GM20000 (cell line): ENCODE results near the gene LILRB3.

Source experiments
- DNase-seq: peaks from one replicate; pipeline ENCODE4 v3.0.0; 2012; ENCODE audit warnings: low spot score
- CTCF ChIP-seq: IDR thresholded peaks from 2 replicates; pipeline ENCODE4 v1.5.1; 2012; ENCODE audit warnings: mild to moderate bottlenecking, control low read depth; ENCODE audit errors: extremely low read depth, missing control alignments

The LILRB3 gene

GRCh38 chr19:54191011-54191810 lies 31.6 kb downstream of the LILRB3 start, which contains the start of gene TSEN34:
Gene TSEN34, plus strand, starts transcription at chr19:54191308. Its CDS starts 57 bp downstream, at chr19:54191365.
- TF ChIP-seq CTCF = no peak
- peak; percentile 89 for DNase-seq

GRCh38 chr19:54190503-54191010 lies 32.2 kb downstream of the LILRB3 start:
- no peak for TF ChIP-seq CTCF
- DNase-seq = peak; percentile 93

- peak; percentile 98 for DNase-seq
- TF ChIP-seq CTCF = no peak
Observed at GRCh38 chr19:54189735-54190502, 32.9 kb downstream of the LILRB3 start.

GRCh38 chr19:54189145-54189734 lies 33.6 kb downstream of the LILRB3 start, which contains the start of gene MBOAT7:
Gene MBOAT7, minus strand, starts transcription at chr19:54189580. Its CDS starts 1,072 bp downstream, at chr19:54188508.
- peak; percentile 59 for TF ChIP-seq CTCF

GRCh38 chr19:54188215-54188871 lies 34.5 kb downstream of the LILRB3 start:
- DNase-seq = no peak
- TF ChIP-seq CTCF = no peak

More at GRCh38 chr19:54189145-54189734, 33.6 kb downstream of the LILRB3 start, which contains the start of gene MBOAT7:
- peak; percentile 92 for DNase-seq

GRCh38 chr19:54186934-54187381 lies 35.8 kb downstream of the LILRB3 start:
- no peak for TF ChIP-seq CTCF
- no peak for DNase-seq
